Stomach (tissue), 4 donors: ENCODE data around the gene PRKCE.

ENCODE experiments used
- CTCF ChIP-seq, 7 experiments: fragments of 450-650 bp in 4 of 7; fragments of 200-600 bp in 3 of 7; sonication (generic) in 3 of 7; IDR thresholded peaks; one replicate each; pipeline ENCODE4 v1.5.1; 2016 to 2019; ENCODE audit warnings: antibody characterized with exemption in 7 of 7, control low read depth in 2 of 7, mild to moderate bottlenecking in 1 of 7
- POLR2A ChIP-seq, 4 donors: fragments of 450-650 bp; IDR thresholded peaks; one replicate each; pipeline ENCODE4 v1.6.1; 2016; ENCODE audit warnings: antibody characterized with exemption in 4 of 4, control low read depth in 2 of 4, mild to moderate bottlenecking in 1 of 4, moderate library complexity in 1 of 4

- TF ChIP-seq POLR2A (IDR thresholded peaks at IDR 0.05) (no peak), CTCF (IDR thresholded peaks at IDR 0.05) (no peak)
These were observed 292.6 kb downstream of the PRKCE start for GRCh38 chr2:45944074-45944473.
